GM13976 (cell line): ENCODE measurements around the gene AMN.
A peak's percentile ranks its signal among the peaks of the same experiment; 100 is the strongest.
"Not testable (repeated sequence)": the region's sequence is repeated elsewhere in the genome, so short reads cannot be mapped to it uniquely, and the experiment has no call there.

Experiments used
- DNase-seq: peaks from one replicate; pipeline ENCODE4 v3.0.0; 2012; ENCODE audit warnings: low spot score
- in situ Hi-C: fragments of 300-500 bp; cut with MboI; formaldehyde crosslinking; loops from one replicate; pipeline ENCODE4 v1.12.0; 2022; ENCODE audit warnings: low sequenced_read_pairs, mixed read lengths, inconsistent platforms; ENCODE audit not compliant: unreplicated experiment
- TF ChIP-seq, protein P1 (sequence below): IDR thresholded peaks from 2 replicates; pipeline ENCODE4 v1.5.1; 2012; ENCODE audit warnings: borderline replicate concordance, mild to moderate bottlenecking; ENCODE audit not compliant: insufficient read depth; ENCODE audit errors: extremely low read depth, missing control alignments, control extremely low read depth

The AMN gene

DNA sequence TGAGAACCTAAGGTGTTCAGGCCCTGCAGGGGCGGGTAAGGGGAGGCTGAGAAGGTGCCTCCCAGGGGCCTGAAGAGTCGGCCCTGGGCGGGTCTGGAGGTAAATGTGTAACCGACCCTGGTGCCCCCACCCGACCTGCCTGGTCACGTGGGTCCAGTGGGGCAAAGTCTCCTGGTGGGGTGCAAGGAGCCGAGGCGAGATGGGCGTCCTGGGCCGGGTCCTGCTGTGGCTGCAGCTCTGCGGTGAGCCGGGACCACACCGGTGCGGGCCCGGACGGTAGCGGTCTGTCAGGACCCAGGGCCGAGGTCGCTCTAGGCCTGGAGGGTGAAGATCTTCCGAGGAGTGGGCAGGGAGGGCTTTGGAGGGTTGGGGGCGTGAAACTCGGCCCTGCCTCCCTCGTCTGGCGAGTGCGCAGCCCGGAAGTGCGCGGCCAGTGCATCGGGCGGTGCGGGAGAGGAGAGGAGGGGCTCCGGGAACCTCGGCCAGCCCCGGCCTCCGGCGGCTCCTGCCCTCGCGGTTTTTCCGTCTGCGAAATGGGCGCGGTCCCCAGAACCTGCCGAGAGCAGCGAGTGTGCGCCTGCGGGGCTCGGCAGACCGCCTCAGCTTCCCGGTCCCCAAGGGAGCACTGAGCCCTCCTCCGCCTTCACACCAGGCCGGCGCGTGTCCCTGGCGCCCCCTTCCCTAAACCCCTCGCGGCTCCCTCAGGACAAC lies at the start of gene AMN:
Gene AMN (plus strand): TSS at position 174 of the 711 bp plus-strand sequence. CDS start 26 bp downstream, at position 200.
- TF ChIP-seq, protein P1, sequence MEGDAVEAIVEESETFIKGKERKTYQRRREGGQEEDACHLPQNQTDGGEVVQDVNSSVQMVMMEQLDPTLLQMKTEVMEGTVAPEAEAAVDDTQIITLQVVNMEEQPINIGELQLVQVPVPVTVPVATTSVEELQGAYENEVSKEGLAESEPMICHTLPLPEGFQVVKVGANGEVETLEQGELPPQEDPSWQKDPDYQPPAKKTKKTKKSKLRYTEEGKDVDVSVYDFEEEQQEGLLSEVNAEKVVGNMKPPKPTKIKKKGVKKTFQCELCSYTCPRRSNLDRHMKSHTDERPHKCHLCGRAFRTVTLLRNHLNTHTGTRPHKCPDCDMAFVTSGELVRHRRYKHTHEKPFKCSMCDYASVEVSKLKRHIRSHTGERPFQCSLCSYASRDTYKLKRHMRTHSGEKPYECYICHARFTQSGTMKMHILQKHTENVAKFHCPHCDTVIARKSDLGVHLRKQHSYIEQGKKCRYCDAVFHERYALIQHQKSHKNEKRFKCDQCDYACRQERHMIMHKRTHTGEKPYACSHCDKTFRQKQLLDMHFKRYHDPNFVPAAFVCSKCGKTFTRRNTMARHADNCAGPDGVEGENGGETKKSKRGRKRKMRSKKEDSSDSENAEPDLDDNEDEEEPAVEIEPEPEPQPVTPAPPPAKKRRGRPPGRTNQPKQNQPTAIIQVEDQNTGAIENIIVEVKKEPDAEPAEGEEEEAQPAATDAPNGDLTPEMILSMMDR = no peak
- peak; percentile 72 for DNase-seq
- in situ Hi-C loops = no loop called here

DNA sequence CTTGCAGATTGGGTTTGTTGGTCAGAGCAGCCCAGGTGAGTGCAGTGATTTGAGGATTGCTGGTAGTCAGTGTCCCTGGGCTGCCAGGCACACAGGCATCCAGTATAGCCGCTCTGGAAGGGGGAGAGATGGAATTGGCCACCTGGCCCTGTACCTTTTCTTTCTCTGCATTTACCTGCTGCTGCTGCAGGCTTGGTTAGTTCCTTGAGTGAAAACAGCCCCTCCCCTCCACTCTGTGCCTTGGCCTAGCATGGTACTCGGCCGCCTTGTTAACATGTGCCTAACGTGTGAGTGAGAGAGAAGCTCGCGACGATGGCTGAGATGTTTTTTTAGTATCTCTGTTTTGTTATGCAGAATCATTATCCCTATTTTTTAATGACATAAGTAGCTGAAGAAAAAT lies 49.3 kb upstream of the AMN start:
- no peak for DNase-seq
- in situ Hi-C loops = no loop called here
- TF ChIP-seq, protein P1 = no peak

DNA sequence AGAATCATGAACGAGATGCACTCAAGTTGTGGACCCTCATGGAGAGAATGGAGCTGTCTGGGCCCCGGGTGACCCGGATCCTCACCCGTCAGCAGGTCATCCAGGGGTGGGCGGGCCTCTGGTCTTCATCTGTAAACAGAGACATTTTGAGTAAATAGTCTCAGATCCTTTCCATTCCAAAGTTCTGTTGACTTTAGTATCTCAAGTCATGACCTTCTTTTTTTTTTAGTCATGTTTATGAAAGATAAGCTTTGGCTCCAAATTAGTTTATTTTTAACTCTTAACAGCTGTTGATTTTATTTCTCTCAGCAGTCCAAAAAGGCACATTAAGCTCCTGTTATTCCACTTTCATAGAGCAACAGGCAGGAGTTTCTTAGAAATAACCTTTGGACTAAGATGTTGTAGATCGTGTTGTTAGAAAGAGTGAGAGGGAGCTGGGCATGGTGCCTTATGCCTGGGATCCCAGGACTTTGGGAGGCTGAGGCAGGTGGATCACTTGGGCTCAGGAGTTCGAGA lies 48.9 kb upstream of the AMN start:
- in situ Hi-C loops = no loop called here

DNA sequence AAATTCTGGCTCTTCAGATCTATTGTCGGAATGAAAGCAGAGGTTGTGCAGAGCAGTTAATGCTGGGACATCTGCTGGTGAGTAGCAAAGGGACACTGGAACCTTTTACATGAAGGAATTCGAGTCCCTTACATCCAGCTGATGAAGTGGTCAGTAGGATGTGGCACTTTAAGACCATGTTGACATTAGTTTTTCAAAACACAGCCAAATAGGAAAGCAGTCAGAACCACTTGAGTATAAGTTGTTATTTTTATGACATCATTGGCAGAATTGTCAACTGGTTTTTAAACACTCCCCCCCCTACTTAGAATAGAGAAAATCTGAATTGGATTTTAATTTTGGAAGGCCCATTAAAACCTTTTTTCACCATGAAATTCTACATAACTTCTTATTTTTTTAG lies 46.8 kb upstream of the AMN start:
- in situ Hi-C loops = no loop called here
- TF ChIP-seq, protein P1 = no peak
- no peak for DNase-seq

More for the DNA sequence above, 48.9 kb upstream of the AMN start:
- DNase-seq = no peak
- TF ChIP-seq, protein P1 = no peak

DNA sequence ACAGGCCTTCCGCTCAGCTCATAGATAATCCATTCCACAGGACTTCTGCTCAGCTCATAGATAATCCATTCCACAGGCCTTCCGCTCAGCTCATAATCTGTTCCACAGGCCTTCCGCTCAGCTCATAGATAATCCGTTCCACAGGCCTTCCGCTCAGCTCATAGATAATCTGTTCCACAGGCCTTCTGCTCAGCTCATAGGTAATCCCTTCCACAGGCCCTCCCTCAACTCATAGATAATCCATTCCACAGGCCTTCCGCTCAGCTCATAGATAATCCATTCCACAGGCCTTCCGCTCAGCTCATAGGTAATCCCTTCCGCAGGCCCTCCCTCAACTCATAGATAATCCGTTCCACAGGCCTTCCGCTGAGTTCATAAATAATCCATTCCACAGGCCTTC lies 45.0 kb upstream of the AMN start:
- in situ Hi-C loops, DNase-seq: not testable (repeated sequence)

DNA sequence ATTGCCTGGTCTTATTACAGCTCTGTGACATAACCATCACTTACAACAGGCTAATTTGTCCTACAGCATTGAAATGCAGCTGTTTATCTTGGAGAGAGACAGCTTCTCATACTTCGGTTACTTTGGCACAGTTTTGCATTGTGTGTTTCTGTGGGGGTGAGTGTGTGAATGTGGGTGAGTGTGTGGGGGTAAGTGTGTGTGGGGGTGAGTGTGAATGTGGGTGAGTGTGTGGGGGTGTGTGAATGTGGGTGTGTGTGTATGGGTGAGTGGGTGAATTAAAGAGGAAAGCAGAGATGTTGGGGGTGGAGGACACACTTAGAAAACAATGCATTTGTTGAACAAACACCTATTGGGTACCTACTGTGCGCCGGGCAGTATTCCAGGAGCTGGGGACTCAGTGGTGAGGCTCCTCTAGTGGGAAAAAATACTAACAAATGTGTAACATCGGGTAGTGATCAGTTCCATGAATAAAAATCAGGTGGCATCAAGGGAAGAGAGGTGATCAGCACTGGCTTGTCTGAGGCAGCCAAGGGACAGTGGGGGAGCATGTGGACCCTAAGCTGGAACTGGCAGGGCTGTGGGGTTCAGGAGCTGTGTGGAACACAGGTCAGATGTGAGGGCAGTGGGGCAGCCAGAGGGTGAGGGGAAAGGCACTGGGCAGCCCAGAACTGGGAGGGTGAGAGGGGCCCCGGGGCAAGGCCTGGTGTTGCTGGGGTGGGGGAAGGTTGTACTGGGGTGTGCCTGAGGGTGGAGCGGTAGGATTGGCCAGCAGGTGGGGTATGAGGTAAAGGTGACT lies 44.1 kb upstream of the AMN start:
- DNase-seq = no peak
- TF ChIP-seq, protein P1 = no peak
- in situ Hi-C loops = no loop called here

DNA sequence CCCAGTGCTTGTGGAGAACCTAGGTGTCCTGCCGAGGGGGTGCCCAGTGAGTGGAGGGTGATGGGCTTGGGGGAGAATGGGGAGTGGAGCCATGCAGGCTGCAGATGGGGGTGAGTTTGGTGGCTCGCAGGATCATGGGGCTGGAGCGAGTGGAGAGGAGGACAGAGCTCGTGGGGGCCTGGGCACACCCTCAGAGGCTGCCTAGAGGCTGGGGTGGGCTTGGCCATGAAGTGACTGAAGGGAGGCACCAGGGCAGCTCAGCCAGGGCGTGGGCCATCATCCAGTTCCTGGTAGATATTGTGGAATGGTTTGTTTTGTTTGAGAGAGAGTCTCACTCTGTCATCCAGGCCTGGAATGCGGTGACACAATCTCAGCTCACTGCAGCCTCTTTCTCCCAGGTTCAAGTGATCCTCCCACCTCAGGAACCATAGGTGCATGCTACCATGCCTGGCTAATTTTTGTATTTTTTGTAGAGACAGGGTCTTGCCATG lies 43.4 kb upstream of the AMN start:
- DNase-seq = no peak
- in situ Hi-C loops = no loop called here
- TF ChIP-seq, protein P1 = no peak
